Measurements from ENCODE around the gene CYP4F3.
"Not testable (repeated sequence)": the region's sequence is repeated elsewhere in the genome, so short reads cannot be mapped to it uniquely, and the experiment has no call there.

The CYP4F3 gene

DNA sequence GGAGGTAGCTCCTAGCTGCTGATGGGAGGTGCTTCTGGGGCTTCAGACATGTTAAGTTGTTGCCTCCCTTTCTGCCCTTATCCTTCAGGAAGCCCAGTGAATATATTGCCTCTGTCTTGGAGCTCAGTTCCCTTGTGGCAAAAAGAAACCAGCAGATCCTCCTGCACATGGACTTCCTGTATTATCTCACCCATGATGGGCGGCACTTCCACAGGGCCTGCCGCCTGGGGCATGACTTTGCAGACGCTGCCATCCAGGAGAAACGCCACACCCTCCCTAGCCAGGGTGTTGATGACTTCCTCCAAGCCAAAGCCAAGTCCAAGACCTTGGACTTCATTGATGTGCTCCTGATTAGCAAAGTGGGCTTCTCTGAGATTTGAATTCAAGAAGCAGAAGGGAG is 26.2 kb downstream of the CYP4F3 start:
- DNase-seq (ENCODE audit: low read depth) = no peak

DNA sequence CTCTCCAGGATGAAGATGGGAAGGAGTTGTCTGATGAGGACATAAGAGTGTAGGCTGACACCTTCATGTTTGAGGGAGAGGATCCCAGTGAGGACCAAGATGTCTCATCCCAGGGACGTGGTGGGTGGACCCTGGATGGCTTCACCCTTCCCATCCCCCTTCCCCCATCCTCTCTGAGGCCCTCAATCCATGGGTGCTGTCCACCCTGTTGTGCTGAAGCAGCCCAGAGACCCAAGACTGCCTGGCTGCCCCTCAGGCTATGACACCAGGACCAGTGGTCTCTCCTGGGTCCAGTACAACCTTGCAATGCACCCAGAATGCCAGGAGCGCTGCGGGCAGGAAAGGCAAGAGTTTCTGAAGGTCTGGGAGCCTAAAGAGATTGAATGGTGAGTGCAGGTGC is 28.7 kb downstream of the CYP4F3 start:
- DNase-seq (ENCODE audit: low read depth) = no peak

DNA sequence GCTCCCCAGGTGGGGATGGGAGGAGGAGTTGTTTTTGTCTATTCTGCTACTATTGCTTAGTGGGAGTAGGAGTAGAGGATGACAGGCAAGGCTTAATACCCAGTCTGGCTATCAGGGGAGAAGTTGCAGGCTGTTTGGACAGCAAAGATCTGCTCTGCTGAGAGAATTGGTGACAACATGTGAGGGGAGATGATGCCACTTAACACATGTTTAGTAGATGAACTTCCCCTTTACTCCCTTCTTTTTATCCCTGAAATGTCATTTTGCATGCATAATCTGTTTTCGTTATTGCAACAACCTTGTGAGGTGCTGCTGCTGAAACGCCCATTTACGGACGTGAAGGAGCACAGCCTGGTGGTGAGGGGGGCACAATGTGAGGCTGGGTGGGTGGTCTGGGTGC is 29.2 kb downstream of the CYP4F3 start:
- DNase-seq (ENCODE audit: low read depth) = no peak

DNA sequence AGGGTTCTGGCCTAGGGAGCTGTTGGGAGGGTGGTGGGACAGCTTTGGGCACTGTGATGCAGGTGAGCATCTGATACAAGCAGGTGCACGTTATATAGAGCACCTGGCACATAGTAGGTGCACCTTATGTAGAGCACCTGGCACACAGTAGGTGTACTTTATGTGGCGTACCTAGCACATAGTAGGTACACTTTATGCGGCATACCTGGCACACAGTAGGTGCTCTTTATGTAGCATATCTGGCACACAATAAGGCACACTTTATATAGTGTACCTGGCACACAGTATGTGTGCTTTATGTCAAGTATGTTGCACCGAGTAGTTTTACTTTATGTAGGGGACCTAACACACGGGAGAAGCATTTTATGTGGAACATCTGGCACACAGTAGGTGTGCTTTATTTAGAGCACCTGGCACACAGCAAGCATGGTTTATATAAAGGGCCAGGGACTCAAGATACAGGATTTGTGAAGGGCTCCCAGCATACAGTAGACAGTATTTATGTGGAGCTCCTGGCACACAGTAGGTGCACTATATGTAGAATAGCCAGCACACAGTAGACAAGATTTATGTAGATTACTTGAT is 30.6 kb downstream of the CYP4F3 start:
- no peak for DNase-seq (ENCODE audit: low read depth)

DNA sequence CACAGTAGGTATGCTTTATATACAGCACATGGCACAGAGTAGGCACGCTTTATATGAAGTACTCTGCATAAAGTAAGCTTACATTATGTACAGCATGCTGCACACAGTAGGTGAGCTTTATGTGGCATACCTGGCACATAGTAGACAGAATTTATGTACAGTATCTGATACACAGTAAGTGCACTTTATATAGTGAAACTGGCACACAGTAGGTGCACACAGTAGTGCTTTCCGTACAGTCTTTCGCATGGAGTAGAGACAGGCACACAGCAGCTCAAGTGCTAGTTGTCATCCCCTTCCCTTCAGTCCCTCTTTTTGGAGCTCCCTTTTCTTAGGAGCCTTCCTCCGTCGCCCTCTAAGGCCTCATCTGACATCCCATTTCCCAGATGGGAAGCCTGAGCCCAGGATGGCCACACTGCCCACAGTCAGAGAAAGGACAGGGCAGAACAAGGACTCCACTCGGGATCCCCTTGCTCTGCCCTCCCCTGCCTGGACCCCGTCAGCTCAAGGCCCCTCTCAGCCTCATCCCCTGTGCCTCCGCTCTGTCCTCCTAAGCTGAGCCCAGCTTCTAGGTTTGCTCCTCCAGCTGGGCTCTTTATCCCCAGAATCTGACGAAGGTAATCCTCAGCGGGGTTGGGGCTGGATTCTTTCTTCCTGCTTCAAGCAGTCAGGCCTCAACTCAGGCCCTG is 31.3 kb downstream of the CYP4F3 start:
- DNase-seq (ENCODE audit: low read depth) = no peak

DNA sequence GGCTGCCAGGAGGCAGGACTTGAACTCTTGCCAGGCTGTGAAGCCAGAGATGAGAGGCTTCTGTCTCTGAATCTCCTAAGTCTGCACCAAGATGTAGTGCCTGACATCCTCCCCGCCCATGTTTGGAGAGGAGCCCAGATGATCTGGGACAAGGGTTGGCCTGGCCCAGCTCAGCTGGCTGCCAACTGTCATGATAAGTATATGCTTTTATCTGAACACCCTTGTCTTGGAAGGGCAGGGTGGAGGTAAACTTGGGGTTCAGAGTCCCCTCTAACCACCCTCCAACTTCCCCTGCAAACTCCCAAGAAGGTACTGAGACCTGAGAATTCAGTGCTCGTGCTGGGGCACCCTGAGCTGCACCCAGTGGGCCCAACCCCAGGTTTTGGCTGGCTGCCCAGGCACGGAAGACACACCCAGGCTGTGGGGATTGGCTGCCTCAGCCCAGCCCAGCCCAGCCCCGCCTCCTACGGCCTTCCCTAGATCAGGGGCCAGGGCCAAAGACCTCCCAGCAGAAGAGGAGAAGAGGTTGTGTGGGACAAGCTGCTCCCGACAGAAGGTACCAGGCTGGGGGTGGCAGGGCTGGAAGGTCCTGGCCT is 32.0 kb downstream of the CYP4F3 start, which contains the start of gene CYP4F12:
CYP4F12 (plus strand) TSS at position 508 of the 596 bp plus-strand sequence. CDS start 443 bp downstream, outside the sequence.
- DNase-seq (ENCODE audit: low read depth) = no peak

DNA sequence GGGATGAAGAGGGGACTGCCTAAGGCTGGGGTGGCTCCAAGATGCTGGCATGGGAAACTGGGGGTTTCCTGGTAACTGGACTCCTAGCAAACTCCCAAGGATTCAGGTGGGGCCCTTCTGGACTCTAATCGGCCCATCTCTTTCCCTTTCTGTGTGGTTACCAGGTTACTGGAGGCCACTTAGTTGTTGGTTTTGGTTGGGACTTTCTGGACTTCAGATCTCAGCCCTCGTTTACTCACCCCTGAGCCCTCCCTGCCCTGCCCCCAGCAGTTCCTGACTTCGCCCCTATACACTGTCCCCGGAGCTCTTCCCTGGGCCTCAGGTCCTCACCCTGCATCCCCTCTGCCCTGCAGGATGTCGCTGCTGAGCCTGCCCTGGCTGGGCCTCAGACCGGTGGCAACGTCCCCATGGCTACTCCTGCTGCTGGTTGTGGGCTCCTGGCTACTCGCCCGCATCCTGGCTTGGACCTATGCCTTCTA is 32.5 kb downstream of the CYP4F3 start:
- DNase-seq (ENCODE audit: low read depth) = no peak

DNA sequence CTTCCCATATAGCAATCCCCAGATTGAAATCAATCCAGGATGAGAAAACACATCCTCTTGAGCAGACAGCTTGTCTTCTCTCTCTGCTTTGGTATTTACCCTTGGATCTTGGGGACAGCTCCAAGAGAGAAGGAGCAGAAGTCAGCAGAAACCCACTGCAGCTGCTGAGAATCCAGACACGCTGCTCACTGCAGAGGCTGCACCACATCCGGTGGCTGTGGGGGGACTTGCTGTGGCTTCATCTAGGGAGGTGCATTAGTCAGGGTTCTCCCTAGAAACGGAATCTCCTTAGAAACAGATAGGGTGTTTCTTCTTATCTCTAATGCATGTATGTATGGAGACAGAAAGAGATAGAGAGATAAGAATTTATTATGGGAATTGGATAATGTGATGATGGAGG is 34.9 kb downstream of the CYP4F3 start:
- DNase-seq (ENCODE audit: low read depth) = no peak

DNA sequence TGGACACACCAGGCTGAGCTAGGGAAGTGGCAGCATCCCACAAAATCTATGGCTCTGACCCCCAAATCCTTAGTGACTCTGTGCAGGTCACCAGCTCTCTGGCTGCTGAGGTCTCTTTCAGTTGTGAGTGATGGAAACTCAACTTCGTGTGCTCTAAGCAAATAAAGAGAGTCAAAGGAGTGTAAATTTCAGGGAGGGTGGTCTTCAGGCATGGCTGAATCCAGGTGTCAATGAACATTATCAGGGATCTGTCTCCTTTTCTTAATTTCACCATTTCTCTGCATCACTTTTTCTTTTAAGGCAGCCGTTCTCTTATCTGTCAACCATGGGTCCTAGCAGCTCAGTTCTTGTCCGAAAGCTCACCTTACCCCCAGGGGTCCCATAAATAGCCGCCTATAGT is 38.4 kb downstream of the CYP4F3 start:
- no peak for DNase-seq (ENCODE audit: low read depth)

DNA sequence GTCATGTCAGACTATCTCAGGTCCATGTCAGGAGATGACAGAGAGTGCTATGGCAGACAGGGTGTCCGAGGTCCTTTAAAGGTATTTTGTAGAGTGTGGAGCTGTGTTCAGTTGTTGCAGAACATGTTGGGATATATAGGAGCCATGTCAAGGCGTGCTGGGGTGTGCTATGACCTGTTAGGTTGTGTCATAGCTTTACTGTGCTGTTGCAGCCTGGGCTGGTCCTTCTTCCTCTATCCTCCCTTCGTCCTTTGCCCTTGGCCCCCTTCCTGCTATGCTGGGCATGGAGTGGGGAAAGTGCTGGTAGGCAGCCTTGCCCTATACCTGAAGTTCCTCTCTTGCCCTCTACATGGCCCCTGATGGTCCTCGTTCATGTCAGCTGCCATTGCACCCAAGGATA is 39.2 kb downstream of the CYP4F3 start:
- DNase-seq (ENCODE audit: low read depth) = not testable (repeated sequence)

DNA sequence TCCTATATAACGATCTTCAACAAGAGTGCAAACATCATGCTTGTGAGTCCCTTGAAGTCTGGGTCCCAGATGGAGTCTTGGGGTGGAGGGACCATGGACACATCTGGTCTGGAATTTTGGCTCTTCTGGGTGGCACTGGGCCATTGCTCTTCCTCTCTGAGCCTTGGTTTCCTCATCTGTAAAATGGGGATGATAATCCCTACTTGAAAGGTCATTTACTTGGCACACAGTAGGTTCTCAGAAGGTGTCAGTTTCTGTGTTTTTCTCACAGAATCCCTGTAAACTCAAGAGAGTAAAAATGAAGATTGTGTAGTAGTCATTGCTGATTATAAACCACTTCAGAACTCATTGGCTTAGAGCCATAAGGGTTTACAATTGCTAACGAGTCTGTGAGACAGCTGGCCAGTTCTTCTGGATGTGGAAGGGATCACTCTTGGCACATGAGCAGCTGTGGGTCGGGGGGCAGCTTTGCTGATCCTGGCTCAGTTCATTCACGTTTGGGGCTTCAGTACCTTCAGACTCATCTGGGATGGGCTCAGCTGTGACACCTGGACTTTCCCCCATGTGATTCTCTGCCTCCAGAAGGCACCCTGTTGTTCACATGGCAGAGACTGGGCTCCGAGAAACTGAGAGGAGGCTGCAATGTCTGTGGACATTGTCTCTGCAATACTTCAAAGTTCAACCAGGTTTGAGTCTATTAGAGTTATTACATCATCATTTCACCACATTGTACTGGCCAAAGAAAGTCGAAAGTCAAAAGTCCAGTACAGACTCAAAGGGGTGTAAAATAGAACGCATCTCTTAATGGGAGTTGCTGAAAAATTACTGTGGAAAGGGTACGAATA is 40.0 kb downstream of the CYP4F3 start:
- DNase-seq (ENCODE audit: low read depth) = no peak

DNA sequence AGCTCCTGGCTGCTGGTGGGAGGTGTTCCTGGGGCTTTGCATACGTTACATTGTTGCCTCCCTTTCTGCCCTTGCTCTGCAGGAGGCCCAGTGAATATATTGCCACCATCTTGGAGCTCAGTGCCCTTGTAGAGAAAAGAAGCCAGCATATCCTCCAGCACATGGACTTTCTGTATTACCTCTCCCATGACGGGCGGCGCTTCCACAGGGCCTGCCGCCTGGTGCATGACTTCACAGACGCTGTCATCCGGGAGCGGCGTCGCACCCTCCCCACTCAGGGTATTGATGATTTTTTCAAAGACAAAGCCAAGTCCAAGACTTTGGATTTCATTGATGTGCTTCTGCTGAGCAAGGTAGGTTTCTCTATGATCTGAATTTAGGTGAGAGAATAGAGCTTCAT is 42.7 kb downstream of the CYP4F3 start:
- no peak for DNase-seq (ENCODE audit: low read depth)

DNA sequence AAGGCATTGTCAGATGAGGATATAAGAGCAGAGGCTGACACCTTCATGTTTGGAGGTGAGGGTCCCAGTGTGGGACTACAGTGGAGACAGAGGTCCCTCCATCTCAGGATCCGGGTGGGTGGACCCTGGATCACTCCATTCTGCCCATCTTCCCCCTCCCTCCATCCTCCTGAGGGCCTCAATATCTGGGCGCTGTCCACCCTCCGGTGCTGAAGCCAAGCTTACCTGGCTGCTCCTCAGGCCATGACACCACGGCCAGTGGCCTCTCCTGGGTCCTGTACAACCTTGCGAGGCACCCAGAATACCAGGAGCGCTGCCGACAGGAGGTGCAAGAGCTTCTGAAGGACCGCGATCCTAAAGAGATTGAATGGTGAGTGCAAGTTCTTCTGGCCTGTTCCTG is 44.1 kb downstream of the CYP4F3 start:
- no peak for DNase-seq (ENCODE audit: low read depth)

DNA sequence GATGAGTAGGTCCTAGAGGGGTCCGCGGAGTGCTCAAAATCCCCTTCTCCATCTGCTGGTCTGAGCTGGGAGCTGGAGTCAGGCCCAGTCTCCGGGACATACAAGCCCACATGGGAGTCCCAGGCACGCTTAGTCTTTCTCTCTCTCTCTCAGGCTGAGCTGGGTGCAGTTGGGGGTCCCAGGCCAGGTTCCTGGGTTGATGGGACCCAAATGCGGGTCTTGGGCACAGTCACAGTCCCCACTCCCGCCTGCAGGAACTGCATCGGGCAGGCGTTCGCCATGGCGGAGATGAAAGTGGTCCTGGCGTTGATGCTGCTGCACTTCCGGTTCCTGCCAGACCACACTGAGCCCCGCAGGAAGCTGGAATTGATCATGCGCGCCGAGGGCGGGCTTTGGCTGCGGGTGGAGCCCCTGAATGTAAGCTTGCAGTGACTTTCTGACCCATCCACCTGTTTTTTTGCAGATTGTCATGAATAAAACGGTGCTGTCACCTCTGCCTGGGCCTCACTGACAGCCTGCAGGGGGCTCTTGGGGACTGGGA is 56.0 kb downstream of the CYP4F3 start:
- no peak for DNase-seq (ENCODE audit: low read depth)

DNA sequence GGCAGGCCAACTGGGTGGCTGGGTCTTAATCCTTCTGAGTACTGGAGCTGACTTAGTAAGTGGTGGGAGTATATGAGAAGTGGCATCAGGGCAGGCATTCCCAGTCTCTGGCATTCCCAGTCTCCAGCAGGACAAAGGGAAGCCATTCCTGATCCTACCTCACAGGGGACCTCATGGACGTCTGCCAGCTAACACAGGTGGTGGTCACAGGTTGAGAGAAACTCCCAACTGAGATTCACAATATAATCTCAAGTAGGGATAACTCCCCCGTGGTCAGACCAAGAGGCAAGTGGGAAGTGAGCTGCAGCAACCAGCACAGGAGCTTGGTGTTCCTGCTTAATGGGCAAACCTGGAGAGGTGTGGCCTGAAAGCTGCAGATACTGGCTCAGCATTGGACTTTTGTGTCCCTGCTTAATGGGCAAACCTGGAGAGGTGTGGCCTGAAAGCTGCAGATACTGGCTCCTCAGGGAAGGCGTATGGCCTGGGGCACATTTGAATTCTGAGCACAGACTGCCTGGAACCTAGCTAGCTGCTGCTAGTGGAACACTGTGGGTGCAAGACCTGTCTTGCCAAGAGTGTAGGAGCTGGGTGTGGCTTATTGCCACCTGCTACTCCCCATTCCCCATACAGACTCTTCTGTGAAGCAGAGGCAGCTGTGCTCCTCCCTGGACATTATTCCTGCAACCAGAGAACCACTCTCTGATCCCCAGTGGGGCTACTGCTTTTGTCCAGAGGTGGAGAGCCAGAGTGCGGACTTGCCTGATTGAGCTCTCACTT is 61.2 kb downstream of the CYP4F3 start:
- DNase-seq (ENCODE audit: low read depth) = no peak

DNA sequence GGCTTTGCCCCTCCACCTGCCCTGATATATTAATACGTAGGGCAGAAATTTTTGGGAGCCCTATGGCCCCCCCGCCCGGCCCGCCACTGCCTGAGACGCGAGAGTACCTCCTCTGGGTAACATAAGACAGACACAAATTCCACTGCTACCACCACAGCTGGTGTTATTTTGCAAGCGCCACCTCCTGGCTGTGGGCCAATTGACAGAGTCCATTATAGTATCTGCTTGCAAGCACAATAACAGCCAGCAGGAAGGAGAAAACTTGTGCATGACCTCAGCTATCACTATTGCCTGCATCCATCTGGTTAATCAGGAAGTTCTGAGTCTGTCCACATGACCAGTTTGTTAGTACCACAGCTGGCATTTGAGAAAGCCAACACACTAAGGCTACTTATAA is 61.8 kb downstream of the CYP4F3 start:
- no peak for DNase-seq (ENCODE audit: low read depth)

Measured in HS-27A (cell line).